Liver (tissue), 9 donors: ENCODE results near the gene CDK5RAP3. TPM values are rescaled to one million over a fixed set of nuclear protein-coding genes. Genes with fewer than 3 reads are reported as not detected.

Experiments
- DNase-seq: peaks from one replicate; pipeline ENCODE4 v3.0.0-alpha.2; 2017; ENCODE audit warnings: low spot score
- H3K27ac ChIP-seq, 2 donors: one replicate each; pipeline ENCODE4 v1.7.0; 2013; ENCODE audit warnings: inconsistent platforms in 2 of 2, low read length in 2 of 2, control low read depth in 1 of 2, low read depth in 1 of 2, mild to moderate bottlenecking in 1 of 2
- H3K27me3 ChIP-seq, 4 donors: one replicate each; pipeline versions ENCODE4 v1.6.1 to v1.7.0; 2013; ENCODE audit warnings: low read length in 3 of 4, inconsistent platforms in 1 of 4, mild to moderate bottlenecking in 1 of 4, moderate library complexity in 1 of 4; ENCODE audit not compliant: control insufficient read depth in 4 of 4, insufficient read depth in 4 of 4
- H3K36me3 ChIP-seq, 4 donors: one replicate each; pipeline versions ENCODE4 v1.6.1 to v1.7.0; 2013; ENCODE audit warnings: low read length in 3 of 4, mild to moderate bottlenecking in 3 of 4, low read depth in 1 of 4, moderate library complexity in 1 of 4; ENCODE audit not compliant: control insufficient read depth in 4 of 4, insufficient read depth in 3 of 4
- H3K4me1 ChIP-seq, 4 donors: one replicate each; pipeline versions ENCODE4 v1.6.1 to v1.7.0; 2013; ENCODE audit warnings: low read length in 3 of 4, mild to moderate bottlenecking in 3 of 4, moderate library complexity in 1 of 4; ENCODE audit not compliant: control insufficient read depth in 4 of 4, insufficient read depth in 4 of 4
- H3K4me3 ChIP-seq, 3 donors: one replicate each; pipeline versions ENCODE4 v1.6.1 to v1.7.0; 2013; ENCODE audit warnings: low read length in 3 of 3, control low read depth in 1 of 3, low read depth in 1 of 3, mild to moderate bottlenecking in 1 of 3
- H3K9ac ChIP-seq, 2 donors: one replicate each; pipeline ENCODE4 v1.7.0; 2013; ENCODE audit warnings: low read length in 2 of 2, mild to moderate bottlenecking in 2 of 2, moderate library complexity in 2 of 2, control low read depth in 1 of 2, low read depth in 1 of 2
- H3K9me3 ChIP-seq, 4 donors: one replicate each; pipeline versions ENCODE4 v1.6.1 to v1.7.0; 2013; ENCODE audit warnings: low read length in 3 of 4; ENCODE audit not compliant: control insufficient read depth in 4 of 4
- ATF3 ChIP-seq: IDR thresholded peaks from 2 replicates; pipeline ENCODE4 v1.6.1; 2016; ENCODE audit warnings: antibody characterized with exemption
- CTCF ChIP-seq: fragments of 150-350 bp; IDR thresholded peaks from 2 replicates; pipeline ENCODE4 v1.5.1; 2017; ENCODE audit warnings: improper control_type of control experiment, low read depth, low read length; ENCODE audit not compliant: missing input control
- EGR1 ChIP-seq, 2 donors: IDR thresholded peaks; 2 replicates each; pipeline ENCODE4 v1.6.1; 2016 to 2018; ENCODE audit warnings: antibody characterized with exemption in 2 of 2, low read depth in 2 of 2
- FOXA1 ChIP-seq: IDR thresholded peaks from 2 replicates; pipeline ENCODE4 v1.6.1; 2016; ENCODE audit warnings: antibody characterized with exemption
- FOXA2 ChIP-seq: IDR thresholded peaks from 2 replicates; pipeline ENCODE4 v1.6.1; 2016; ENCODE audit warnings: antibody characterized with exemption
- GABPA ChIP-seq, 2 donors: IDR thresholded peaks in 1 of 2; conservative IDR thresholded peaks in 1 of 2; 2 replicates each; pipeline ENCODE4 v1.6.1; 2016; ENCODE audit warnings: antibody characterized with exemption in 2 of 2, mild to moderate bottlenecking in 1 of 2, moderate library complexity in 1 of 2
- HNF4A ChIP-seq, 2 donors: conservative IDR thresholded peaks; 2 replicates each; pipeline ENCODE4 v1.6.1; 2016; ENCODE audit warnings: antibody characterized with exemption in 2 of 2, mild to moderate bottlenecking in 2 of 2
- HNF4G ChIP-seq: IDR thresholded peaks from 2 replicates; pipeline ENCODE4 v1.6.1; 2016; ENCODE audit warnings: antibody characterized with exemption
- JUND ChIP-seq, 2 donors: IDR thresholded peaks; 2 replicates each; pipeline ENCODE4 v1.6.1; 2016; ENCODE audit warnings: antibody characterized with exemption in 2 of 2
- NR2F2 ChIP-seq: IDR thresholded peaks from 2 replicates; pipeline ENCODE4 v1.6.1; 2016; ENCODE audit warnings: antibody characterized with exemption
- RAD21 ChIP-seq, 2 donors: IDR thresholded peaks; 2 replicates each; pipeline ENCODE4 v1.6.1; 2016; ENCODE audit warnings: antibody characterized with exemption in 2 of 2, mild to moderate bottlenecking in 2 of 2
- REST ChIP-seq: IDR thresholded peaks from 2 replicates; pipeline ENCODE4 v1.6.1; 2016; ENCODE audit warnings: antibody characterized with exemption, mild to moderate bottlenecking
- RXRA ChIP-seq, 2 donors: IDR thresholded peaks; 2 replicates each; pipeline ENCODE4 v1.6.1; 2017 to 2018; ENCODE audit warnings: antibody characterized with exemption in 2 of 2, mild to moderate bottlenecking in 1 of 2
- SP1 ChIP-seq: IDR thresholded peaks from 2 replicates; pipeline ENCODE4 v1.6.1; 2018; ENCODE audit warnings: antibody characterized with exemption, mild to moderate bottlenecking
- TAF1 ChIP-seq: conservative IDR thresholded peaks from 2 replicates; pipeline ENCODE4 v1.6.1; 2016; ENCODE audit warnings: antibody characterized with exemption, mild to moderate bottlenecking
- YY1 ChIP-seq: IDR thresholded peaks from 2 replicates; pipeline ENCODE4 v1.6.1; 2016; ENCODE audit warnings: antibody characterized with exemption, mild to moderate bottlenecking
- WGBS: extraction: QIAGEN DNeasy Blood & Tissue Kit; methylation state at CpG from one replicate; pipeline ENCODE4 v1.1.7; 2013; 5-methylcytosine and 5-hydroxymethylcytosine counted together
- polyA plus RNA-seq, 2 donors: library from polyadenylated mRNA; stranded (reverse) in 1 of 2; unstranded in 1 of 2; fragments of 200-250 nt in 1 of 2; fragments of >200 nt in 1 of 2; fragmentation: Nextera tagmentation in 1 of 2; extraction: Ambion mirVana in 1 of 2; gene quantifications; one replicate each; pipeline versions ENCODE4 v1.2.1 to v1.2.3, GENCODE V29; 2013 to 2015
- total RNA-seq, 2 donors: library from RNA; depleted of rRNA; stranded (reverse); fragments of >200 nt; gene quantifications; one replicate each; pipeline ENCODE4 v1.2.3, GENCODE V29; 2014
- TF ChIP-seq, protein P1 (sequence below): IDR thresholded peaks from 2 replicates; pipeline ENCODE4 v1.6.1; 2016; ENCODE audit warnings: antibody characterized with exemption
- TF ChIP-seq, protein P2 (sequence below): IDR thresholded peaks from 2 replicates; pipeline ENCODE4 v1.6.1; 2016; ENCODE audit warnings: antibody characterized with exemption
- donor health status: healthy.
- donor health status: healthy.
- donor health status: healthy.
- donor health status: healthy.
- donor health status: healthy.

The CDK5RAP3 gene
- total and polyA plus RNA-seq, 4 donors = 44.6 to 120 (median 74.7) TPM

DNA sequence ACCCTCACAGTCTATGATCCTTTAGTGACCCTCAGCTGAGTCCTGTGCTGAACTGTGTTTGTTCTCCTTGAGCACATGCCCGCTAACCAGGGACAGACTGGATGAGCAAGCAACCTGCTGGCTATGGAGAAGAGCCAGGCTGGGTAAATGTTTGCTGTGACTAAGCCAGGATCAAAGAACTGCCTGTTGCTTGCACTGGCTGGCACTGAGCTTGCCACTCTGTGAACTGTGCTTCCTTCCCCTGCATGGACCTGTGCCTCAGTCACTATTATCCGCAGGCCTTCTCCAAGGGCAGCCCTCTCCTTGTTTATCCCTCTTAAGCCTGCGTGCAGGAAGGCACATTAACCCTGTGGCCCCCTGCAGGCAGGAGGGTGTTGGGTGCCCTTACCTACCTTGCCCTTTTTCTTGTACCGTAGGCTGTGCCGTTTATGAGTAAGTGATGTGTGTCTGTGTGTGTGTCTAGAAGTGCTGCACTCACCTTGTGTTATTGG lies 22.2 kb upstream of the CDK5RAP3 start:
- peak overlapping the region; percentile 92 to 94 for H3K27ac ChIP-seq
- WGBS = 16% methylated on average over 5 of the region's 5 CpGs
- H3K9me3 ChIP-seq = no peaks in the 10 kb centered on the region
- no peak for DNase-seq
- peaks cover 21 to 77% (median 68%) of the 10 kb centered on the region in 4 donors for H3K4me1 ChIP-seq
- H3K4me3 ChIP-seq = peak overlapping the region in 2 of 3 donors; percentile 14 to 15
- TF ChIP-seq EGR1 (IDR thresholded peaks at IDR 0.05; ENCODE audit: low read depth in 2 of 2) (no peak), YY1 (peak; percentile 29), ATF3 (peak; percentile 60), TAF1 (peak; percentile 27), REST (peak; percentile 53), JUND (IDR thresholded peaks at IDR 0.05) (peak; percentile 20 to 84), GABPA (IDR thresholded peaks at IDR 0.05 in 1 of 2, conservative IDR thresholded peaks at IDR 0.05 in 1 of 2) (peak in 1 of 2 donors; percentile 22), NR2F2 (no peak), SP1 (peak; percentile 79), RAD21 (IDR thresholded peaks at IDR 0.05) (peak in 1 of 2 donors; percentile 26), FOXA1 (no peak), HNF4G (no peak), CTCF (no peak), RXRA (IDR thresholded peaks at IDR 0.05) (peak; percentile 93 to 95), HNF4A (conservative IDR thresholded peaks at IDR 0.05) (peak; percentile 69 to 85), FOXA2 (no peak)
- TF ChIP-seq, protein P1, sequence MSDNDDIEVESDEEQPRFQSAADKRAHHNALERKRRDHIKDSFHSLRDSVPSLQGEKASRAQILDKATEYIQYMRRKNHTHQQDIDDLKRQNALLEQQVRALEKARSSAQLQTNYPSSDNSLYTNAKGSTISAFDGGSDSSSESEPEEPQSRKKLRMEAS = peak; percentile 85
- TF ChIP-seq, protein P2, sequence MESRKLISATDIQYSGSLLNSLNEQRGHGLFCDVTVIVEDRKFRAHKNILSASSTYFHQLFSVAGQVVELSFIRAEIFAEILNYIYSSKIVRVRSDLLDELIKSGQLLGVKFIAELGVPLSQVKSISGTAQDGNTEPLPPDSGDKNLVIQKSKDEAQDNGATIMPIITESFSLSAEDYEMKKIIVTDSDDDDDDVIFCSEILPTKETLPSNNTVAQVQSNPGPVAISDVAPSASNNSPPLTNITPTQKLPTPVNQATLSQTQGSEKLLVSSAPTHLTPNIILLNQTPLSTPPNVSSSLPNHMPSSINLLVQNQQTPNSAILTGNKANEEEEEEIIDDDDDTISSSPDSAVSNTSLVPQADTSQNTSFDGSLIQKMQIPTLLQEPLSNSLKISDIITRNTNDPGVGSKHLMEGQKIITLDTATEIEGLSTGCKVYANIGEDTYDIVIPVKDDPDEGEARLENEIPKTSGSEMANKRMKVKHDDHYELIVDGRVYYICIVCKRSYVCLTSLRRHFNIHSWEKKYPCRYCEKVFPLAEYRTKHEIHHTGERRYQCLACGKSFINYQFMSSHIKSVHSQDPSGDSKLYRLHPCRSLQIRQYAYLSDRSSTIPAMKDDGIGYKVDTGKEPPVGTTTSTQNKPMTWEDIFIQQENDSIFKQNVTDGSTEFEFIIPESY = peak; percentile 38
- H3K27me3 ChIP-seq = no peaks in the 10 kb centered on the region
- H3K9ac ChIP-seq = peak overlapping the region; percentile 22 to 68
- H3K36me3 ChIP-seq = peaks cover 0 to 6% (median 4%) of the 10 kb centered on the region in 4 donors
